CD4-positive, alpha-beta T cell treated with Interleukin-1 beta for 1 hour (primary cell): Measurements from ENCODE around the gene UGT1A10.

Source experiments
- DNase-seq, 2 donors: peaks; one replicate each; pipeline ENCODE4 v3.0.0-alpha.2; 2020 to 2022

Gene UGT1A10

GRCh38 chr2:233811732-233812131 is 175.5 kb downstream of the UGT1A10 start:
- DNase-seq, result no peak

DNA sequence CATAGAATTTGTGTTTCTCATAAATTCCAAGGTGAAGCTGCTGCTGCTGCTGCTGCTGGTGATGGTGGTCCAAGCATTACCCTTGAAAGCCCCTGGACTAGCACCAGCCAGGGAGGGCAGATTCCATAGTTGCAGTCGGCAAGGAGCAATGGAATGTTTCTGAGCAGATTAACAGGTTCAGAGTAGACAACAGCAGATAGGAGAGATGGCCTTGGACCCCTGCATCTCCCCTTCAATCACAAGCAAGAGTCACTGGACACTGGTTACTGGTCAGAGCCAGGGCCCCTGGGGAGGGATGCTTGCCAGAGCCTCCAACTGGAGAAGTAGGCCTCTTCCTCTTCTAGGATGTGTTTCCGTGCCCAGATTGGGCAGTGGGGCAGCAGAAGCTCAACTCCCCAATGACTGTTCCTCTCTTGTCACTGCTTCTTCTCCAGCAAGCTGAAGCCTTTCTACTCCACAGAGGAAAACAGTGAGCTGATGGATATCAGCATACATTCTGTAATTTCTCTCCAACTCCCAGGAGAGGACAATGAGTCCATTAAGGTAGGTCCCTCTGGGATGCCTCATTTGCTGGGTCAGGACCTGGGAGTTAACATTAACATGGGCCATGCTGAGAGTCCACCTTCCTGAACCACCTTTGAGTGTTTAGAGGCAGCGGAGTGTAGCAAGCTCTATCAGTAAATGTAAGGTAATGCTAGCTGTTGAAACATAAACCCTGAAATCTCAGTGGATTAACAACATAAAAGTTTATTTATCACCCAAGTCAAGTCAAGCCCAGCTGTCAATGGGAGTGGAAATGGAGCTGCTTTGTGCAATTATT is 177.2 kb downstream of the UGT1A10 start:
- DNase-seq, result no peak

DNA sequence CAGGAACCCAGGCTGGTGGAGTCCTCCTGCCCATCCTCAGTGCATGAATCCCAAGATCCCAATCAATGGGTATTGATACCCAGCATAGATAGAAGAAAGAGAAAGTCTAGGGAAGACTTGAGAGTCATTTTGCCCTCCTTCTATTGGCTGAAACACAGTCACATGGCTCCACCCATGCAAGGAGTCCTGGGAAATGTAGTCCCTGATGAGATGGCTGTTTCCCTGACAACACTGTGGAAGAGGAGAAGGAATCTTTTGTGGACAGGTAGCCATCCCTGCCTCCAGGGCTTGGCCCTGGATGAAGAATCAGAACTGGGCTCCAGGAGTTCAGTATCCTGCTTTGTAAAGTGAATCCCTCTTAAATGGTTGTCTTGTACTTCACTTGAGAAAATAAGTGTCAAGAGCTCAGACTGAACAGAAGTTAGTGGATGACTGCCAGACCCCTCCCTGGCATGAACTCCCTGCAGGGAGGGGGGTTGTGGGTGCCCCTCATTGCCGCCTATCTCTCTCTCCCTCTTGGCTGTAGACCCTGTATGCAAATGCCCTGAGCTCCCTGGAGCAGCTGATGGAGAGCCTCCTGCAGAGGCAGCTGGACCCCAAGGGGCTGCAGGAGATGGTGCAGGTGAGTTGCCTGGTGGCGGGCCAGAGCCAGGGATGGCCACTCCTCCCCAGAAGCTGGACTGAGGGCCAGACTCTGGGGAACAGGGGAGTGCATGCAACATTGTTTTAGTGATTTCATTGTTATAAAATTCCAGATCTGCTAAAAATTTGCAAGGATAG is 178.0 kb downstream of the UGT1A10 start:
- DNase-seq, result no peak

DNA sequence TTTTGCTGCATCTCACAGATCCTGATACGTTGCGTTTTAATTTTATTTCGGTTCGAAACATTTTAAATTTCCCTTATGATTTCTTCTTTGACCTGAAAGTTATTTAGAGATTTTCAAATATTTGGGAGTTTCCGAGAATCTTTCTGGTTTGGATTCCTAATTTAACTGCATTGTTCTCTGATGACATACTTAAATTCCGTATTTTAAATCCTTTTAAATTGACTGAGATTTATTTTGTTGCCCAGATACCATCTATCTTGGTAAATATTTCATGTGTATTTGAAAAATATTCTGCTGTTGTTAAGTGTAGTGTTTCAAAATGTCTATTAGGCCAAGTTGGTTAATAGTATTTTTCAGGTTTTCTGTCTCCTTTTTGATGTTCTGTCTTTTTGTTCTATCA is 179.6 kb downstream of the UGT1A10 start:
- DNase-seq, result no peak

DNA sequence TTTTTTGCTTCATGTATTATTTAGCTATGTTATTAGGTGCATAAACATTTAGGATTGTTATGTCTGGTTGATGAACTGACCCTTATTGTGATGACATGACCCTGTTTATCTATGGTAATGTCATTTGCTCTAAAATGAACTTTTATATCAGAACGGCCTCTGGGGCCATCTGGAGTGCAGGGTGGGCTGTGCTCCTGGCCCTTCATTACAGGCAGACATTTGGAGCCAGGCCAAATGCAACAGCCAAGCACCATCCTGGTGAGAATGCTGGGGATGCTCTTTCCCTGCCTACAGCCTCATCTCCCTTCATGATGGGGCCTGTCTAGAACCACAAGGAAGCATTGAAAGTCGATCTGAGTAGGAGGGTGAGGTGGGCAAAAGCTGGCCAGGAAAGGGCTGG is 180.1 kb downstream of the UGT1A10 start:
- DNase-seq, result no peak

DNA sequence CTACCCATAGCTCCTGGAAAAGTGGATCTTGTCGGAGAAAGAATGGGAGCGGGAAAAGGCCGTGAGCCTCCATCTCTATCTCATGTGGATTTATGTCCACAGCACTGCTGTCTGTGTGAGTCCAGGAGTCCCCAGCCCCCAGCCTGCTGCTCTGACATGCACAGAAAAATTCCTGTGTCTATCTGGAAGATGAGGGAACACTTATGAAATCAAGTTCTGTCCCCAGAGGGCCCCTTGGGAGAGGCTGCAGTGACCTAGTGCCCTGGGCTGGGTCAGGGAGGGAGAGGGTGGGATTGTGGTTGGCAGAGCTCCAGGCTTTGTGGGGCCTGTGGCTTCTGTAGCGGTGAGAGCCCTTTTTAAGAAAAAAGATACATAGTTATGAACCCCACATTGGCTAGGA is 180.5 kb downstream of the UGT1A10 start:
- no peak for DNase-seq

- no peak for DNase-seq
These were observed 181.2 kb downstream of the UGT1A10 start for GRCh38 chr2:233817361-233817911.

DNA sequence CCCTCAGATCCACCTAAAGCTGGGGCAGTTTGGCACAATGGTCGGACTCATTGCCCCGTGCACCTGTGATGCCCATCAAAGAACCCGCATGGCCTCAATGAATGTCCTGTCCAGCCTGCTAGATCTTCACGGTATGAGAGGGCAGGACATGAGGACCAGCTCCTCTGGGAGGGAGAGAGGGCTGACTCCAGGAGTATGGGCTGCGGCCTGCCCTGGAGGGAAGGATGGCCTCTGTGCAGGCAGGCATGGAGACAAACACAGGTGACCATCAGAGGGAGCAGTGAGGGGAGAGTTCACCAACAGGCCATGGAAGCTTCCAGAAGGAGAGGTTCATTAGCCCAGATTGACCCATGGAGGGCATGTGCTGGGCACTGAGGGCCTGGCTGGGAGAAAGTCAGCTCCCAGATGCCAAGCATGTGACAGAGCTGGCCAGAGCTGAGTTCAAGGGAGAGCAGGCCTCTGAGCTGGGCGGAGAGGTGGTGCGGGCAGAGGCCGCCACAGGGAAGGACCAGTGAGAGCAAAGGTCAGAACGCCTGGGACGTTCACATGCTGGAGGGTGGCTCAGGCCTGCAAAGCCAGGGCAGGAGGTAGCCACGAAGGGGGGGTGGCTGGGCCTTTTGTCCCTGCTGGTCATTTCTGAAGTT is 181.9 kb downstream of the UGT1A10 start:
- DNase-seq, result no peak

- DNase-seq, result no peak
These were observed 182.7 kb downstream of the UGT1A10 start for GRCh38 chr2:233818639-233819621.

DNA sequence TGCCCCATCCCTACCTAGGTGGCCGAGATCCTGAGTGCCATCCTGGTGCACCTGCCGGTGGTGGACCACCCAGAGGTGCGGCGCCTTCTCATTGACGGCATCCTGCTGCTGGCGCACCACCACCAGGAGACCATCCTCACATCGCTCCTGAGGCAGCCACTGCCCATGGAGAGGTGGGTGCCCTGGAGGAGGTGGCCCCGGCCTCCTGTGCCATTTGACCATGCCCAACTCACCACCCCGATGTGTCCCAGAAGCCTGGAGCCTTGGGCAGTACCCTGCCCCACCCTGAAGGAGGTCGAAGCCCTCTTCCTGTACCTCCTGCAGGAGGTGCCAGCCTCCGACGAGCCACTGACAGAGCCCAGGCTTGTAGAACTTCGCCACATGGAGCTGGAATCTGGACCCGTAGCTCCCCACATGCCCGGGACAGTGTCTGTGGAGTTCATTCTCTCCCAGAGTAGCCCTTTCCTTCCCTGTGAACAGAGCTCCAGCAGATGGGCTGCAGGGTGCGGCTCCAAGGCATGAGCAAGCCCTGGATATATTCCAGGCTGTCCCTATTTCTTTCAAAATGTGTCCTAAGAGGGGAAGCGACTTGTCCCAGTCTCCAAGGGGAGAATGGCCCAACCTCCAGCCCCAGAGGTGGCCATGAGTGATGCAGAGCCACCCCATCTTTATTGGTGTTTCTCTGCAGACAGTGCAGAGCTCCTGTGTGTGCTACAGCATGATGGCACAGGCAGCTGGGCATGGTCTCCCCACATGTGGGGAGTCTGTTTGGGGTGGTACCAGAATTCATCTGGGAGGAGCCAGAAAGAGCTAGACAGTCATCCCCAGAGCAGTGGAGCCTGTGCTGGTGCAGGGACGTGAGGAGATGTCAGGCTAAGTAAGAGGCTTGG is 183.9 kb downstream of the UGT1A10 start:
- no peak for DNase-seq

- DNase-seq, result no peak
These were observed 184.5 kb downstream of the UGT1A10 start for GRCh38 chr2:233820774-233821105.

DNA sequence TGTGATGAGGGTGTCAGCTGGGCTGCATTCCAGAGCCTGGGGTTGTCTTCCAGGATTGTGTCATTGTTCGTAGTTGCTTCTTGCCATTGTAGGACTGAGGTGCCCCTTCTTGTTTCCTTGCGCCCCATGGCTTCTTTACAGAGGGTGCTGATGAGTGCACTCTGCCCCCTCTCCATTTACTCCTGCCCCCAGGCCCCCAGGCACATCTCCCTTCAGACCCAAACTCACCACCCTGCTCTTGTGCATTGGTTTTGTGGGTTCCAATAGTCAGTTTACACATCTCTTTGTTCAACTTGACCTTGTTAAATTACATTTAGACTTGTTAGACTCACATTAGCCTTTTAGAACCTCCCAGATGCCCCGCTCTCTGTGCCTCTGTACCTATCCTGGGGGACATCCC is 184.9 kb downstream of the UGT1A10 start:
- no peak for DNase-seq

GRCh38 chr2:233821709-233822100 is 185.5 kb downstream of the UGT1A10 start:
- DNase-seq, result no peak

DNA sequence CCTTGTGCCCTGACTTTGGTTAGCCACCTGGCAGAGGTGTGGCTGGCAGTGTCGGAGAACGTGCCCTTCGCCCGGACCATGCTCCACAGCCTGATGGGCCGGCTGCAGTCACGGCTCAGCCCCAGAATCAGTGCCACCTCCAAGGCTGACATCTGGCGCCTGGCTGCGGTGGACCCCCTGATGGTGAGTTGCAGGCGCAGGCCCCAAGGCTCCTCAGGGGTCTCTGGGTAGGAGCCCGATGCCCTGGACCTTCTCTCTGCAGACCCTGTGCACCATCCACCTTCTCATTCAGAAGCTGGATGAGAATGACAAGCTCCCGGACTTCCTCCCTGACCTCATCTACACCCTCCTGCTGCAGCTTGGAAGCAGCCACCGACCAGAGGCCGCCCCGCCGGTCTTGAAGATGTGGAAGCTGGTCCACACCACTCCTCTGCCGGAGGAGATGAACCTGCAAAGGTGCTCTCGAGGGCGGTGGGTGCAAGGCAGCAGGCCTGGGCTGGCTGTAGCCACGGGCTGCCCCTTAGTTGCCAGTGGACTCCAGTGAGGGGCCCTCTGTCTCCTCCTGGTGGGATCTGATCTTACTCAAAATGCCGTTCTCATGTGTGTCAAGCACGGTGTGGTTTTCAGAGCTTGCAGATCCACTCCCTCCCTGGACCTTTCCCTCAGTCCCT is 186.0 kb downstream of the UGT1A10 start:
- no peak for DNase-seq
